ENCODE measurements around the gene ATP6V1B1.

Gene ATP6V1B1

GRCh38 chr2:70935468-70936164 lies at the start of gene ATP6V1B1:
Gene ATP6V1B1 (plus strand): TSS chr2:70935900. CDS start chr2:70935955, 55 bp downstream.
- DNase-seq (ENCODE audit: low read depth, low spot score) = no peak

- DNase-seq (ENCODE audit: low read depth, low spot score) = no peak
Observed at GRCh38 chr2:70886541-70886987, 49.1 kb upstream of the ATP6V1B1 start.

- DNase-seq (ENCODE audit: low read depth, low spot score) = no peak
Observed at GRCh38 chr2:70887208-70887549, 48.5 kb upstream of the ATP6V1B1 start.

- DNase-seq (ENCODE audit: low read depth, low spot score) = no peak
Observed at GRCh38 chr2:70887550-70888246, 48.0 kb upstream of the ATP6V1B1 start.

- no peak for DNase-seq (ENCODE audit: low read depth, low spot score)
Observed at GRCh38 chr2:70888366-70888922, 47.3 kb upstream of the ATP6V1B1 start.

GRCh38 chr2:70888923-70889715 lies 46.6 kb upstream of the ATP6V1B1 start:
- DNase-seq (ENCODE audit: low read depth, low spot score) = no peak

- no peak for DNase-seq (ENCODE audit: low read depth, low spot score)
Observed at GRCh38 chr2:70889716-70890037, 46.0 kb upstream of the ATP6V1B1 start.

GRCh38 chr2:70890469-70891065 lies 45.1 kb upstream of the ATP6V1B1 start:
- DNase-seq (ENCODE audit: low read depth, low spot score) = no peak

- DNase-seq (ENCODE audit: low read depth, low spot score) = no peak
Observed at GRCh38 chr2:70891572-70892357, 43.9 kb upstream of the ATP6V1B1 start.

- DNase-seq (ENCODE audit: low read depth, low spot score) = no peak
Observed at GRCh38 chr2:70892750-70893149, 43.0 kb upstream of the ATP6V1B1 start.

GRCh38 chr2:70893186-70893585 lies 42.5 kb upstream of the ATP6V1B1 start:
- no peak for DNase-seq (ENCODE audit: low read depth, low spot score)

GRCh38 chr2:70894765-70895164 lies 40.9 kb upstream of the ATP6V1B1 start:
- DNase-seq (ENCODE audit: low read depth, low spot score) = no peak

- DNase-seq (ENCODE audit: low read depth, low spot score) = no peak
Observed at GRCh38 chr2:70895249-70895648, 40.5 kb upstream of the ATP6V1B1 start.

- no peak for DNase-seq (ENCODE audit: low read depth, low spot score)
Observed at GRCh38 chr2:70895998-70896764, 39.5 kb upstream of the ATP6V1B1 start.

- no peak for DNase-seq (ENCODE audit: low read depth, low spot score)
Observed at GRCh38 chr2:70896765-70897202, 38.9 kb upstream of the ATP6V1B1 start.

GRCh38 chr2:70897203-70897976 lies 38.3 kb upstream of the ATP6V1B1 start:
- DNase-seq (ENCODE audit: low read depth, low spot score) = no peak

- DNase-seq (ENCODE audit: low read depth, low spot score) = no peak
Observed at GRCh38 chr2:70897977-70898226, 37.8 kb upstream of the ATP6V1B1 start.

- no peak for DNase-seq (ENCODE audit: low read depth, low spot score)
Observed at GRCh38 chr2:70898363-70899240, 37.1 kb upstream of the ATP6V1B1 start.

Data from activated naive CD8-positive, alpha-beta T cell treated with anti-CD3 and anti-CD28 coated beads, Interleukin-2, amount 50 U/mL, for 16 hours (primary cell).